Lower leg skin (tissue), 4 donors: ENCODE results near the gene NCAM2. TPM values are rescaled to one million over a fixed set of nuclear protein-coding genes. Genes with fewer than 3 reads are reported as not detected.

ENCODE experiments used
- DNase-seq, 2 donors: peaks; one replicate each; pipeline ENCODE4 v3.0.0-alpha.2; 2019; ENCODE audit warnings: low spot score in 2 of 2
- H3K4me3 ChIP-seq: fragments of 200-600 bp; sonication (generic); 2 replicates; pipeline ENCODE4 v1.5.1; 2017; ENCODE audit warnings: mild to moderate bottlenecking, low read depth; ENCODE audit not compliant: poor library complexity, severe bottlenecking
- CTCF ChIP-seq, 3 donors: fragments of 450-650 bp; IDR thresholded peaks; one replicate each; pipeline ENCODE4 v1.5.1; 2016; ENCODE audit warnings: antibody characterized with exemption in 3 of 3, mild to moderate bottlenecking in 3 of 3, moderate library complexity in 2 of 3
- POLR2A ChIP-seq, 2 donors: fragments of 450-650 bp; IDR thresholded peaks; one replicate each; pipeline ENCODE4 v1.6.1; 2016 to 2017; ENCODE audit warnings: antibody characterized with exemption in 2 of 2, mild to moderate bottlenecking in 1 of 2, moderate library complexity in 1 of 2
- WGBS, 2 donors: methylation state at CpG; one replicate each; pipeline ENCODE4 v1.1.5; 2018; 5-methylcytosine and 5-hydroxymethylcytosine counted together
- intact Hi-C: fragments of 100-400 bp; cut with DNase I; formaldehyde crosslinking; loops from one replicate; pipeline ENCODE4 v1.15.0; 2023; ENCODE audit warnings: low total_unique reads
- total RNA-seq, 4 donors: library from RNA; depleted of rRNA; stranded (reverse); fragments of >200 nt; gene quantifications; one replicate each; pipeline ENCODE4 v1.1.0, GENCODE V29; 2016

Gene NCAM2
- total RNA-seq, 4 donors from 2014 or later, result 0.61 to 3.2 (median 0.91) TPM

GRCh38 chr21:21064353-21064752 is 66.1 kb downstream of the NCAM2 start:
- intact Hi-C loops, result no loop called here
- no peak overlapping the region for H3K4me3 ChIP-seq
- 59 to 69% methylated on average over 1 of the region's 1 CpG for WGBS, 2 donors
- TF ChIP-seq CTCF (IDR thresholded peaks at IDR 0.05) (no peak), POLR2A (IDR thresholded peaks at IDR 0.05) (no peak)
- no peak for DNase-seq

- H3K4me3 ChIP-seq, result no peak overlapping the region
- TF ChIP-seq POLR2A (IDR thresholded peaks at IDR 0.05) (no peak), CTCF (IDR thresholded peaks at IDR 0.05) (no peak)
- intact Hi-C loops, result no loop called here
- no peak for DNase-seq
These were observed 69.2 kb downstream of the NCAM2 start for GRCh38 chr21:21067375-21067774.

- WGBS, 2 donors, result 86 to 90% methylated on average over 3 of the region's 3 CpGs
- no peak for TF ChIP-seq CTCF (IDR thresholded peaks at IDR 0.05)
- intact Hi-C loops, result no loop called here
- DNase-seq, result no peak
- no peak overlapping the region for H3K4me3 ChIP-seq
These were observed 76.1 kb downstream of the NCAM2 start for GRCh38 chr21:21074305-21074704.

- no peak for DNase-seq
- H3K4me3 ChIP-seq, result no peak overlapping the region
- intact Hi-C loops, result no loop called here
- TF ChIP-seq POLR2A (IDR thresholded peaks at IDR 0.05), result no peak
- no peak for TF ChIP-seq CTCF (IDR thresholded peaks at IDR 0.05)
- 84 to 95% methylated on average over 2 of the region's 2 CpGs for WGBS, 2 donors
These were observed 77.8 kb downstream of the NCAM2 start for GRCh38 chr21:21076051-21076450.

GRCh38 chr21:21076491-21076890 is 78.3 kb downstream of the NCAM2 start:
- DNase-seq, result no peak
- no peak overlapping the region for H3K4me3 ChIP-seq
- intact Hi-C loops, result no loop called here
- WGBS, 2 donors, result 67 to 68% methylated on average over 4 of the region's 4 CpGs
- TF ChIP-seq POLR2A (IDR thresholded peaks at IDR 0.05) (no peak), CTCF (IDR thresholded peaks at IDR 0.05) (no peak)

- H3K4me3 ChIP-seq, result no peak overlapping the region
- TF ChIP-seq POLR2A (IDR thresholded peaks at IDR 0.05) (no peak), CTCF (IDR thresholded peaks at IDR 0.05) (no peak)
- intact Hi-C loops, result no loop called here
- DNase-seq, result no peak
These were observed 81.4 kb downstream of the NCAM2 start for GRCh38 chr21:21079646-21080045.
